AG04450 (cell line): ENCODE data around the gene OR3A2. TPM values are rescaled to one million over a fixed set of nuclear protein-coding genes. Genes with fewer than 3 reads are reported as not detected.
"Not testable (repeated sequence)": the region's sequence is repeated elsewhere in the genome, so short reads cannot be mapped to it uniquely, and the experiment has no call there.

ENCODE experiments used
- CTCF ChIA-PET: fragments of 300-600, 350-600 bp; formaldehyde crosslinking; extraction: SDS; loops from one replicate; lab custom pipeline; 2022; ENCODE audit warnings: antibody characterized with exemption, inconsistent platforms; lab: Charles Lee
- POLR2A ChIA-PET: fragments of 350-600 bp; formaldehyde crosslinking; extraction: SDS; loops from one replicate; lab custom pipeline; 2021; ENCODE audit warnings: antibody characterized with exemption, inconsistent platforms; lab: Yijun Ruan, JAX
- DNase-seq: peaks from one replicate; pipeline ENCODE4 v3.0.0-alpha.2; 2011; ENCODE audit warnings: low read depth, low spot score
- H3K27ac ChIP-seq: one replicate; pipeline ENCODE4 v1.5.1; 2012; ENCODE audit warnings: low read depth, low read length, control low read depth
- H3K27me3 ChIP-seq: one replicate; pipeline ENCODE4 v1.6.0; 2012; ENCODE audit warnings: low read length; ENCODE audit not compliant: control insufficient read depth, insufficient read depth
- H3K4me3 ChIP-seq: 2 replicates; pipeline ENCODE4 v1.5.1; 2011; ENCODE audit warnings: mild to moderate bottlenecking, low read depth, low read length, control low read depth
- H3K9me3 ChIP-seq: 2 replicates; pipeline ENCODE4 v1.5.1; 2012; ENCODE audit warnings: low read length; ENCODE audit not compliant: control insufficient read depth, insufficient read depth
- CTCF ChIP-seq: IDR thresholded peaks from 2 replicates; pipeline ENCODE4 v1.5.1; 2011; ENCODE audit warnings: low read depth, low read length, control low read depth, inconsistent platforms
- polyA plus RNA-seq: library from polyadenylated mRNA; depleted of rRNA; stranded (reverse); fragments of >200 nt; gene quantifications from 2 replicates; pipeline ENCODE4 v1.2.3, GENCODE V29; 2011; rRNA removed
- small RNA-seq: library from RNA; depleted of rRNA; stranded (forward); fragments of <200 nt; gene quantifications from one replicate; pipeline ENCODE3, GENCODE V24; 2012; ENCODE audit warnings: low read depth; ENCODE audit not compliant: insufficient read length

OR3A2 gene
- polyA plus RNA-seq, 1 experiment = not detected

- H3K27me3 ChIP-seq = no peaks in the 10 kb centered on the region
- POLR2A ChIA-PET = no interaction called here
- no peak overlapping the region for H3K27ac ChIP-seq
- CTCF ChIA-PET = no interaction called here
- no peak overlapping the region for H3K4me3 ChIP-seq
- H3K9me3 ChIP-seq = peaks cover 9% of the 10 kb centered on the region; the same call in 1 of the 2 replicates
- no peak for DNase-seq
- no peak for TF ChIP-seq CTCF
These were observed 129.5 kb downstream of the OR3A2 start for GRCh38 chr17:3256575-3256974.

- H3K27ac ChIP-seq, H3K4me3 ChIP-seq, H3K9me3 ChIP-seq, H3K27me3 ChIP-seq, POLR2A ChIA-PET, CTCF ChIA-PET, DNase-seq: not testable (repeated sequence)
These were observed 137.1 kb downstream of the OR3A2 start for GRCh38 chr17:3249013-3249412.

GRCh38 chr17:3244841-3245240 is 141.3 kb downstream of the OR3A2 start:
- H3K9me3 ChIP-seq, H3K4me3 ChIP-seq, DNase-seq, H3K27ac ChIP-seq, CTCF ChIA-PET, H3K27me3 ChIP-seq, POLR2A ChIA-PET: not testable (repeated sequence)

- CTCF ChIA-PET, DNase-seq, POLR2A ChIA-PET, H3K27ac ChIP-seq, H3K27me3 ChIP-seq, H3K4me3 ChIP-seq, H3K9me3 ChIP-seq: not testable (repeated sequence)
These were observed 145.1 kb downstream of the OR3A2 start for GRCh38 chr17:3241044-3241443.

- H3K9me3 ChIP-seq, H3K4me3 ChIP-seq, DNase-seq, CTCF ChIA-PET, POLR2A ChIA-PET, H3K27me3 ChIP-seq, H3K27ac ChIP-seq: not testable (repeated sequence)
These were observed 147.4 kb downstream of the OR3A2 start for GRCh38 chr17:3238685-3239084.

- H3K27ac ChIP-seq, CTCF ChIA-PET, POLR2A ChIA-PET, H3K4me3 ChIP-seq, H3K27me3 ChIP-seq, DNase-seq, H3K9me3 ChIP-seq: not testable (repeated sequence)
These were observed 153.8 kb downstream of the OR3A2 start for GRCh38 chr17:3232300-3232699.

Small RNA genes lying within 50 kb of the gene (small RNA-seq; reads per million reads assigned to genes)
- gene OR1AC1P = not detected

Other genes starting within 250 kb of the OR3A2 start
- not detected in 2 replicates for gene OR1A2, start 188.8 kb downstream of the OR3A2 start, polyA plus RNA-seq
- gene OR1A1, start 178.6 kb downstream of the OR3A2 start, polyA plus RNA-seq = not detected in 2 replicates
- not detected in 2 replicates for gene OR3A1, start 87.9 kb downstream of the OR3A2 start, polyA plus RNA-seq
- not detected in 2 replicates for gene OR1E1, start 12.1 kb upstream of the OR3A2 start, polyA plus RNA-seq
- not detected in 2 replicates for gene OR3A3, start 25.1 kb upstream of the OR3A2 start, polyA plus RNA-seq
- gene OR1E2, start 47.5 kb upstream of the OR3A2 start, polyA plus RNA-seq = not detected in 2 replicates
- not detected in 2 replicates for gene SPATA22, start 85.5 kb upstream of the OR3A2 start, polyA plus RNA-seq
- gene ASPA, start 89.7 kb upstream of the OR3A2 start, polyA plus RNA-seq = 0.17 and 0.27 TPM in 2 replicates
- 0.24 and 0.46 TPM in 2 replicates for gene TRPV3, start 171.5 kb upstream of the OR3A2 start, polyA plus RNA-seq
- gene TRPV1, start 223.1 kb upstream of the OR3A2 start, polyA plus RNA-seq = 1.1 and 1.2 TPM in 2 replicates
- gene SHPK, start 249.9 kb upstream of the OR3A2 start, polyA plus RNA-seq = 8.7 and 10.9 TPM in 2 replicates